Measurements from ENCODE around the gene RBM47.

GRCh38 chr4:40481977-40482376 is 147.7 kb downstream of the RBM47 start:
- TF ChIP-seq POLR2A (IDR thresholded peaks at IDR 0.05; ENCODE audit: low read depth, low read length) = no peak
- TF ChIP-seq POLR2AphosphoS5 (IDR thresholded peaks at IDR 0.05; ENCODE audit: low read depth, low read length) = no peak
